DND-41 (cell line): ENCODE measurements around the gene ADAMTSL2.

Experiments used
- CTCF ChIP-seq: IDR thresholded peaks from 2 replicates; pipeline ENCODE4 v1.5.1; 2012; ENCODE audit warnings: borderline replicate concordance, low read length, moderate library complexity, mild to moderate bottlenecking; ENCODE audit not compliant: poor library complexity, severe bottlenecking; ENCODE audit errors: extremely low read depth
- EZH2 ChIP-seq: IDR thresholded peaks from 3 replicates; pipeline ENCODE4 v1.6.1; 2012; ENCODE audit warnings: borderline replicate concordance, low read depth, mild to moderate bottlenecking, moderate library complexity, low read length, inconsistent platforms; ENCODE audit not compliant: severe bottlenecking

GRCh38 chr9:133595910-133596309, 61.4 kb downstream of the ADAMTSL2 start:
- no peak for TF ChIP-seq CTCF
- TF ChIP-seq EZH2: no peak
